Stomach (tissue), 4 donors: ENCODE measurements around the gene LARP1.

ENCODE experiments used
- POLR2A ChIP-seq, 4 donors: fragments of 450-650 bp; IDR thresholded peaks; one replicate each; pipeline ENCODE4 v1.6.1; 2016; ENCODE audit warnings: antibody characterized with exemption in 4 of 4, control low read depth in 2 of 4, mild to moderate bottlenecking in 1 of 4, moderate library complexity in 1 of 4
- POLR2AphosphoS5 ChIP-seq, 3 donors: sonication (generic); formaldehyde crosslinking; IDR thresholded peaks; one replicate each; pipeline ENCODE4 v1.6.1; 2016; ENCODE audit warnings: antibody characterized with exemption in 3 of 3
- TF ChIP-seq, protein P1 (sequence below), 7 experiments: fragments of 450-650 bp in 4 of 7; fragments of 200-600 bp in 3 of 7; sonication (generic) in 3 of 7; IDR thresholded peaks; one replicate each; pipeline ENCODE4 v1.5.1; 2016 to 2019; ENCODE audit warnings: antibody characterized with exemption in 7 of 7, control low read depth in 2 of 7, mild to moderate bottlenecking in 1 of 7

DNA sequence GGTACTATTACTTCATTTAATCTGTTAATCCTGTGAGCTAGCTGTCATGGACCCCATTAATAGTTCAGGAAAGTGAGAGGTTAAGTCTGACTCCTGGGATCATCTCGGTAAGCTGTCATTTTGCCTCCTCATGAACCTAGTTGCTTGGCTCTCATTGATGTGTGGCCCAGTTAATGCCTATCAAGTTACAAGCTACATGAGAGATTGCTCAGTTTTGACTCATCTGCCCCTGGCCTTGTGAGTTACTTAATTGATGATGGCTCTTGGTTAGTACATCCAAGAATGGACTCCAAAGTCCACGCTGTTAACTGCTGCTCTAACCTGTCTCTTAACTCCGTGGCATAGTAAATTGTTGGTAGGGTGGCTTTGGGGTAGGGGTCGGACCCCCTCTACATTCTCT, 23.9 kb downstream of the LARP1 start:
- TF ChIP-seq POLR2A (IDR thresholded peaks at IDR 0.05) = no peak
- TF ChIP-seq, protein P1, sequence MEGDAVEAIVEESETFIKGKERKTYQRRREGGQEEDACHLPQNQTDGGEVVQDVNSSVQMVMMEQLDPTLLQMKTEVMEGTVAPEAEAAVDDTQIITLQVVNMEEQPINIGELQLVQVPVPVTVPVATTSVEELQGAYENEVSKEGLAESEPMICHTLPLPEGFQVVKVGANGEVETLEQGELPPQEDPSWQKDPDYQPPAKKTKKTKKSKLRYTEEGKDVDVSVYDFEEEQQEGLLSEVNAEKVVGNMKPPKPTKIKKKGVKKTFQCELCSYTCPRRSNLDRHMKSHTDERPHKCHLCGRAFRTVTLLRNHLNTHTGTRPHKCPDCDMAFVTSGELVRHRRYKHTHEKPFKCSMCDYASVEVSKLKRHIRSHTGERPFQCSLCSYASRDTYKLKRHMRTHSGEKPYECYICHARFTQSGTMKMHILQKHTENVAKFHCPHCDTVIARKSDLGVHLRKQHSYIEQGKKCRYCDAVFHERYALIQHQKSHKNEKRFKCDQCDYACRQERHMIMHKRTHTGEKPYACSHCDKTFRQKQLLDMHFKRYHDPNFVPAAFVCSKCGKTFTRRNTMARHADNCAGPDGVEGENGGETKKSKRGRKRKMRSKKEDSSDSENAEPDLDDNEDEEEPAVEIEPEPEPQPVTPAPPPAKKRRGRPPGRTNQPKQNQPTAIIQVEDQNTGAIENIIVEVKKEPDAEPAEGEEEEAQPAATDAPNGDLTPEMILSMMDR (IDR thresholded peaks at IDR 0.05) = no peak
- TF ChIP-seq POLR2AphosphoS5 (IDR thresholded peaks at IDR 0.05) = no peak
